Measurements from ENCODE around the gene PDE6C. TPM values are rescaled to one million over a fixed set of nuclear protein-coding genes. Genes with fewer than 3 reads are reported as not detected.
A peak's percentile ranks its signal among the peaks of the same experiment; 100 is the strongest.

The PDE6C gene
- total RNA-seq, 1 donor from 2014 or later = not detected

DNA sequence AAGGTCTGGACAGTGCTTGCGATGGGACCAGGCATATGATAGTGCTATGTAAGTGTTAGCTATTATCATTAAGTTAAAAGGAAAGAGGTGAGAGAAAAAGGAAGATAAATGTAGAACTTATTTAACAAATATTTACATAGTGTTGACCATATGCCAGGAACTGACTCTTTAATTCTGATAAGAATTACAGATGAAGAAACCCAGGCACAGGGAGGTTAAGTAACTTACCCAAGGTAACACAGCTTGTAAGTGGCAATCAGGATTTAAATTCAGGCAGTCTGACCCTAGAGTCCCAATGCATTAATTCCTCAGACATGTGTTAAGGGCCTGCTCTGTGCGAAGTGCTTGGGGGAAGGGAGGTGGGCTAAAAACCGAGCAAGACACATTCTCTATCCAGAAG is 34.8 kb upstream of the PDE6C start:
- DNase-seq (ENCODE audit: low read depth, low spot score) = no peak
- Mint-ChIP-seq H3K9me3 (peaks cover 2% of the 10 kb centered on the region), H3K4me3 (no peak overlapping the region), H3K4me1 (peaks cover 9% of the 10 kb centered on the region), H3K27me3 (ENCODE audit: low read depth) (peaks cover 5% of the 10 kb centered on the region), H3K27ac (ENCODE audit: unreplicated experiment) (no peak overlapping the region), H3K36me3 (ENCODE audit: low read depth) (no peaks in the 10 kb centered on the region)
- TF ChIP-seq, protein P1, sequence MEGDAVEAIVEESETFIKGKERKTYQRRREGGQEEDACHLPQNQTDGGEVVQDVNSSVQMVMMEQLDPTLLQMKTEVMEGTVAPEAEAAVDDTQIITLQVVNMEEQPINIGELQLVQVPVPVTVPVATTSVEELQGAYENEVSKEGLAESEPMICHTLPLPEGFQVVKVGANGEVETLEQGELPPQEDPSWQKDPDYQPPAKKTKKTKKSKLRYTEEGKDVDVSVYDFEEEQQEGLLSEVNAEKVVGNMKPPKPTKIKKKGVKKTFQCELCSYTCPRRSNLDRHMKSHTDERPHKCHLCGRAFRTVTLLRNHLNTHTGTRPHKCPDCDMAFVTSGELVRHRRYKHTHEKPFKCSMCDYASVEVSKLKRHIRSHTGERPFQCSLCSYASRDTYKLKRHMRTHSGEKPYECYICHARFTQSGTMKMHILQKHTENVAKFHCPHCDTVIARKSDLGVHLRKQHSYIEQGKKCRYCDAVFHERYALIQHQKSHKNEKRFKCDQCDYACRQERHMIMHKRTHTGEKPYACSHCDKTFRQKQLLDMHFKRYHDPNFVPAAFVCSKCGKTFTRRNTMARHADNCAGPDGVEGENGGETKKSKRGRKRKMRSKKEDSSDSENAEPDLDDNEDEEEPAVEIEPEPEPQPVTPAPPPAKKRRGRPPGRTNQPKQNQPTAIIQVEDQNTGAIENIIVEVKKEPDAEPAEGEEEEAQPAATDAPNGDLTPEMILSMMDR (conservative IDR thresholded peaks at IDR 0.05) = no peak

DNA sequence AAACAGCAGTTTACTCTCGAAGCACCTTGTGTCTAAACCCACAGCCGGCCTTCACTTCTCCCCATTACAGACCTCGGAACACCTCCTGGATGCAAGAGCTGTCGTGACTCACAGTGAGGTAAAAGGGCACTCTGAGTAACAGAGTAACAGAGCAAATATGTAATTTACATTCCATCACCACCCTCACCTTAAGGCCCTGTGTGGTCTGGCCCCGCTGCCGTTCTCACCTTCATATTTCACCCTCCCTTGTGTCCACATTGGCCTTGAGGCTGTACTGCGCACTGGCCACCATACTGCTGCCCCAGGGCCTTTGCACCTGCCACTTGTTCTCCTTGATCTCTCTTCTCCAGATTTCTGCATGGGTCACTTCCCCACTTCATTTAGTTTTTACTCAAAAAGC is 33.2 kb upstream of the PDE6C start:
- no peak overlapping the region for H3K27ac Mint-ChIP-seq (ENCODE audit: unreplicated experiment)
- no peak overlapping the region for H3K4me3 Mint-ChIP-seq
- no peak for DNase-seq (ENCODE audit: low read depth, low spot score)
- TF ChIP-seq, protein P1 (conservative IDR thresholded peaks at IDR 0.05) = no peak
- peaks cover 2% of the 10 kb centered on the region for H3K9me3 Mint-ChIP-seq
- no peaks in the 10 kb centered on the region for H3K27me3 Mint-ChIP-seq (ENCODE audit: low read depth)
- peaks cover 9% of the 10 kb centered on the region for H3K4me1 Mint-ChIP-seq
- H3K36me3 Mint-ChIP-seq (ENCODE audit: low read depth) = no peaks in the 10 kb centered on the region

DNA sequence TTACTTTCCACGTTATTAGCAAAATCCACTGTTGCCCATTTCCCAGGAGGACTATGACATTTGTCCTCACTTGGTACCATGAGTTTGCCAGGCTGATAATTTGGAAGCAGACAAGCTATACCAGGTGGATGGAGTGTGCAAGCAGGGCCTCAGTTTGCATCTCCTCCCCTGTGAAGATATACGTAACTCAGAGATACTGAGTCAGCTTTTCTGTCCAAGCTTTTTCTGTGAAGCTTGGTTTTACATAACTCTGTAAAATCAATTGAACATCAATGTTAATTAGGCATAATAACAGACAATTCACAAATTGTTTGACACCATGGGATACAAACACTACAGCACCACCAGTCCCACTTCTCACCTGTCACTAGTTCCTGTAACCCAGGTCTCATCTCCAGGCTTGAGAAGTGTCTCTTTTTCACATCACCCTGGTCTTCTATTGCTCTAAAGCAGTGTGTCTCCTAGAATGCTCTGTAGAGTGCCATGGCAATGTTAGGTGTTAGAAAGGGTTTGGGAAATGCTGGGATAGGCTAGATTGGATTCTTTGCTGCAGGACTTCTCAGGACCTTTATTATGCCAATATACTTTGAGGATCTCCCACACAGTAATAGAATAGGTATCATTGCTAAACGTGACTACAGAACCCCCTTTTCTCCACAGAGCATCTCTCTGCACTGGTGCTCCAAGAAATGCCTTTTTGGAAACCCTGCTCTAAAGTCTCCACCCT is 32.2 kb upstream of the PDE6C start:
- Mint-ChIP-seq H3K9me3 (peaks cover 2% of the 10 kb centered on the region), H3K27me3 (ENCODE audit: low read depth) (no peaks in the 10 kb centered on the region), H3K36me3 (ENCODE audit: low read depth) (no peaks in the 10 kb centered on the region), H3K4me3 (no peak overlapping the region), H3K4me1 (peaks cover 9% of the 10 kb centered on the region), H3K27ac (ENCODE audit: unreplicated experiment) (no peak overlapping the region)
- TF ChIP-seq, protein P1 (conservative IDR thresholded peaks at IDR 0.05) = no peak
- no peak for DNase-seq (ENCODE audit: low read depth, low spot score)

DNA sequence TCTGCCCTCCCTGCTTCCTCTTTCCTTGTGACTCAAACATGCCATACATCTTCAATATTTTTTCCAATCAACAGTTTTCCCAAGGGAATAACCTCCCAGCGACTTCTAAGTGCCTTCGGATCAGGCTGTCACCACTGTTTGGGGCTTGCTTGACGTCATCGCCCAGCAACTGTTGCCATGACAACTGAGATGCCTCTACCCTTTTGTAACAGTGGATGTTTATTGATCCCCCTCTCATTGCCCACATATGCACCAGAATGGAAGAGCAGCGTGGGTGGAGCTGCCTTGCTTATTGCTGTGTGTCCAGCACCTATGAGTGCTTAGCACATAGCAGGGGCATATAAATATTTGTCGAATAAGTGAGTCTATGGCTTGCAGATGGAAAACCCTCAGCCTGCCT is 31.5 kb upstream of the PDE6C start:
- H3K4me1 Mint-ChIP-seq = peaks cover 9% of the 10 kb centered on the region
- peak overlapping the region; percentile 74 for H3K27ac Mint-ChIP-seq (ENCODE audit: unreplicated experiment)
- peak; percentile 54 for DNase-seq (ENCODE audit: low read depth, low spot score)
- peaks cover 2% of the 10 kb centered on the region for H3K9me3 Mint-ChIP-seq
- no peak overlapping the region for H3K4me3 Mint-ChIP-seq
- TF ChIP-seq, protein P1 (conservative IDR thresholded peaks at IDR 0.05) = no peak
- no peaks in the 10 kb centered on the region for H3K36me3 Mint-ChIP-seq (ENCODE audit: low read depth)
- H3K27me3 Mint-ChIP-seq (ENCODE audit: low read depth) = no peaks in the 10 kb centered on the region

DNA sequence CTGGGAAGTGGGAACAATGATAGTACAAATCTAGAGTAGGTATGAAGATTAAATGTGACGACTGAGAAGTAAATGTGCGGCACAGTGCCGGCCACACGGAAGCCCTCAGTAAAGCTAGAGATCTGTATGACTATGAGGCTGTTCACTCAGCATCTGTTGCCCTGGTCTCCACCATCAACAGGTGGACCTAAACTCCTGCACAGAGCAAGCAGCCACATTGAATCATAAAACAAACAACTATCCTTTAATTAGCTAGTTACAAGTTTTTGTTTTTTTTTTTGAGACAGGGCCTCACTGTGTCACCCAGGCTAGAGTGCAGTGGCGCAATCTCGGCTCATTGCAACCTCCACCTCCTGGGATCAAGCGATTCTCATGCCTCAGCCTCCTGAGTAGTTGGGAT is 27.9 kb upstream of the PDE6C start:
- DNase-seq (ENCODE audit: low read depth, low spot score) = no peak
- Mint-ChIP-seq H3K36me3 (ENCODE audit: low read depth) (no peaks in the 10 kb centered on the region), H3K27ac (ENCODE audit: unreplicated experiment) (no peak overlapping the region), H3K27me3 (ENCODE audit: low read depth) (no peaks in the 10 kb centered on the region), H3K9me3 (peaks cover 2% of the 10 kb centered on the region), H3K4me1 (peaks cover 9% of the 10 kb centered on the region), H3K4me3 (no peak overlapping the region)
- TF ChIP-seq, protein P1 (conservative IDR thresholded peaks at IDR 0.05) = no peak

Data from neural crest cell (in vitro differentiated cells).